GM18870 (cell line): ENCODE results near the gene RAB11FIP3.

Source experiments
- ATAC-seq: cut with Tn5 transposase; IDR thresholded peaks from one replicate; pipeline ENCODE4 v1.9.1; 2021; ENCODE audit warnings: moderate library complexity; ENCODE audit not compliant: unreplicated experiment

RAB11FIP3 gene

GRCh38 chr16:513950-514349 lies 88.5 kb downstream of the RAB11FIP3 start:
- ATAC-seq: no peak

- no peak for ATAC-seq
These were observed 89.9 kb downstream of the RAB11FIP3 start for GRCh38 chr16:515175-515938.

GRCh38 chr16:515939-516226 lies 90.4 kb downstream of the RAB11FIP3 start:
- ATAC-seq: no peak

- ATAC-seq: no peak
These were observed 90.9 kb downstream of the RAB11FIP3 start for GRCh38 chr16:516301-516700.

- ATAC-seq: no peak
These were observed 93.4 kb downstream of the RAB11FIP3 start for GRCh38 chr16:518858-519257.

GRCh38 chr16:519425-519824 lies 94.0 kb downstream of the RAB11FIP3 start:
- ATAC-seq: no peak

- no peak for ATAC-seq
These were observed 94.6 kb downstream of the RAB11FIP3 start for GRCh38 chr16:519841-520687.

GRCh38 chr16:520847-521246 lies 95.4 kb downstream of the RAB11FIP3 start:
- ATAC-seq: no peak

GRCh38 chr16:521381-522210 lies 96.1 kb downstream of the RAB11FIP3 start:
- no peak for ATAC-seq

GRCh38 chr16:522320-523096 lies 97.1 kb downstream of the RAB11FIP3 start:
- no peak for ATAC-seq

- ATAC-seq: no peak
These were observed 97.8 kb downstream of the RAB11FIP3 start for GRCh38 chr16:523097-523741.

GRCh38 chr16:524274-525040 lies 99.0 kb downstream of the RAB11FIP3 start:
- no peak for ATAC-seq

- no peak for ATAC-seq
These were observed 99.7 kb downstream of the RAB11FIP3 start for GRCh38 chr16:525123-525519.

- no peak for ATAC-seq
These were observed 100.2 kb downstream of the RAB11FIP3 start for GRCh38 chr16:525520-526180.

GRCh38 chr16:526181-527014 lies 100.9 kb downstream of the RAB11FIP3 start:
- no peak for ATAC-seq

GRCh38 chr16:527015-527903 lies 101.8 kb downstream of the RAB11FIP3 start, which contains the start of gene CAPN15:
CAPN15 (plus strand) TSS chr16:527712; CDS start chr16:546839, 19,127 bp downstream.
- peak; percentile 64 for ATAC-seq
